ENCODE results near the gene SCP2. TPM values are rescaled to one million over a fixed set of nuclear protein-coding genes. Genes with fewer than 3 reads are reported as not detected.
"Not testable (repeated sequence)": the region's sequence is repeated elsewhere in the genome, so short reads cannot be mapped to it uniquely, and the experiment has no call there.

Gene SCP2
- total and polyA plus RNA-seq, 2 experiments from 2014 or later = 131 to 236 TPM

- H3K36me3 ChIP-seq = no peaks in the 10 kb centered on the region
- H3K27ac ChIP-seq = no peak overlapping the region
- no peak for DNase-seq (ENCODE audit: low read depth in 1 of 2, low spot score in 1 of 2)
- no peaks in the 10 kb centered on the region for H3K4me1 ChIP-seq (ENCODE audit: low read depth)
- no peaks in the 10 kb centered on the region for H3K27me3 ChIP-seq
- no peaks in the 10 kb centered on the region for H3K9me3 ChIP-seq (ENCODE audit: low read depth)
- no peak overlapping the region for H3K4me3 ChIP-seq
- TF ChIP-seq CTCF (IDR thresholded peaks at IDR 0.05; ENCODE audit: low read depth, low read length) = no peak
Measured at GRCh38 chr1:53001128-53001527, 74.1 kb downstream of the SCP2 start.

GRCh38 chr1:53006612-53007011, 79.5 kb downstream of the SCP2 start:
- H3K36me3 ChIP-seq; DNase-seq (ENCODE audit: low read depth in 1 of 2, low spot score in 1 of 2); H3K4me3 ChIP-seq; H3K9me3 ChIP-seq (ENCODE audit: low read depth); H3K27ac ChIP-seq; H3K27me3 ChIP-seq: not testable (repeated sequence)
- peaks cover 12% of the 10 kb centered on the region for H3K4me1 ChIP-seq (ENCODE audit: low read depth)

GRCh38 chr1:53010247-53010646, 83.2 kb downstream of the SCP2 start:
- H3K36me3 ChIP-seq, H3K27me3 ChIP-seq: not testable (repeated sequence)

GRCh38 chr1:53011175-53011574, 84.1 kb downstream of the SCP2 start:
- Histone ChIP-seq H3K9me3 (ENCODE audit: low read depth) (no peaks in the 10 kb centered on the region), H3K27ac (peak overlapping the region; percentile 85), H3K36me3 (no peaks in the 10 kb centered on the region), H3K4me1 (ENCODE audit: low read depth) (peaks cover 32% of the 10 kb centered on the region), H3K27me3 (no peaks in the 10 kb centered on the region), H3K4me3 (no peak overlapping the region)
- no peak for TF ChIP-seq CTCF (IDR thresholded peaks at IDR 0.05; ENCODE audit: low read depth, low read length)
- peak in 1 of 2 donors; percentile 36 for DNase-seq (ENCODE audit: low read depth in 1 of 2, low spot score in 1 of 2)

More at GRCh38 chr1:53010247-53010646, 83.2 kb downstream of the SCP2 start:
- DNase-seq (ENCODE audit: low read depth in 1 of 2, low spot score in 1 of 2); H3K4me3 ChIP-seq; H3K9me3 ChIP-seq (ENCODE audit: low read depth); H3K27ac ChIP-seq: not testable (repeated sequence)
- H3K4me1 ChIP-seq (ENCODE audit: low read depth) = peaks cover 23% of the 10 kb centered on the region

GRCh38 chr1:53014791-53015507, 87.9 kb downstream of the SCP2 start:
- Histone ChIP-seq H3K9me3 (ENCODE audit: low read depth) (no peaks in the 10 kb centered on the region), H3K4me3 (peak overlapping the region; percentile 75), H3K27ac (peak overlapping the region; percentile 3), H3K4me1 (ENCODE audit: low read depth) (peaks cover 33% of the 10 kb centered on the region), H3K36me3 (no peaks in the 10 kb centered on the region), H3K27me3 (no peaks in the 10 kb centered on the region)
- TF ChIP-seq CTCF (IDR thresholded peaks at IDR 0.05; ENCODE audit: low read depth, low read length) = no peak
- DNase-seq (ENCODE audit: low read depth in 1 of 2, low spot score in 1 of 2) = peak; percentile 88 to 91

- no peak for TF ChIP-seq CTCF (IDR thresholded peaks at IDR 0.05; ENCODE audit: low read depth, low read length)
- peak overlapping the region; percentile 75 for H3K4me3 ChIP-seq
- no peaks in the 10 kb centered on the region for H3K36me3 ChIP-seq
- peak overlapping the region; percentile 3 for H3K27ac ChIP-seq
- H3K9me3 ChIP-seq (ENCODE audit: low read depth) = no peaks in the 10 kb centered on the region
- no peak for DNase-seq (ENCODE audit: low read depth in 1 of 2, low spot score in 1 of 2)
- peaks cover 32% of the 10 kb centered on the region for H3K4me1 ChIP-seq (ENCODE audit: low read depth)
- no peaks in the 10 kb centered on the region for H3K27me3 ChIP-seq
Measured at GRCh38 chr1:53015508-53015860, 88.4 kb downstream of the SCP2 start.
